Mesenchymal stem cell (in vitro differentiated cells and primary cell): Measurements from ENCODE around the gene MTG1.

Source experiments
- DNase-seq: peaks from one replicate; pipeline ENCODE4 v3.0.0-alpha.2; 2013
- H2AFZ ChIP-seq: one replicate; pipeline ENCODE4 v1.6.1; 2013; ENCODE audit warnings: low read depth, mild to moderate bottlenecking, control low read depth, inconsistent platforms, low read length, moderate library complexity
- H2AK5ac ChIP-seq: 2 replicates; pipeline ENCODE4 v1.6.1; 2013; ENCODE audit warnings: low read length, moderate library complexity, mild to moderate bottlenecking, inconsistent platforms; ENCODE audit not compliant: severe bottlenecking
- H2BK120ac ChIP-seq: one replicate; pipeline ENCODE4 v1.6.1; 2013; ENCODE audit warnings: low read depth, mild to moderate bottlenecking, inconsistent platforms, low read length, moderate library complexity
- H2BK12ac ChIP-seq, 2 experiments: one replicate each; pipeline ENCODE4 v1.6.1; 2013; ENCODE audit warnings: inconsistent platforms in 2 of 2, low read length in 2 of 2, mild to moderate bottlenecking in 2 of 2, moderate library complexity in 2 of 2, control low read depth in 1 of 2
- H2BK15ac ChIP-seq: one replicate; pipeline ENCODE4 v1.6.1; 2013; ENCODE audit warnings: mild to moderate bottlenecking, low read depth, inconsistent platforms; ENCODE audit not compliant: poor library complexity, severe bottlenecking
- H2BK5ac ChIP-seq: 2 replicates; pipeline ENCODE4 v1.6.1; 2013; ENCODE audit warnings: low read depth, mild to moderate bottlenecking, low read length, control low read depth, inconsistent platforms; ENCODE audit not compliant: poor library complexity, severe bottlenecking
- H3K14ac ChIP-seq, 2 experiments: one replicate each; pipeline ENCODE4 v1.6.1; 2013; ENCODE audit warnings: inconsistent platforms in 2 of 2, low read length in 2 of 2, control low read depth in 1 of 2, mild to moderate bottlenecking in 1 of 2, moderate library complexity in 1 of 2
- H3K18ac ChIP-seq, 2 experiments: one replicate each; pipeline ENCODE4 v1.6.1; 2013; ENCODE audit warnings: inconsistent platforms in 2 of 2, low read length in 2 of 2, control low read depth in 1 of 2, low read depth in 1 of 2, mild to moderate bottlenecking in 1 of 2
- H3K23ac ChIP-seq, 2 experiments: one replicate each; pipeline ENCODE4 v1.6.1; 2013; ENCODE audit warnings: inconsistent platforms in 2 of 2, low read length in 2 of 2, mild to moderate bottlenecking in 2 of 2, moderate library complexity in 2 of 2, control low read depth in 1 of 2
- H3K27ac ChIP-seq: 2 replicates; pipeline ENCODE4 v1.5.1; 2013; ENCODE audit warnings: mild to moderate bottlenecking, moderate library complexity, low read length, control low read depth, inconsistent platforms; ENCODE audit not compliant: poor library complexity, severe bottlenecking
- H3K27me3 ChIP-seq, 2 experiments: 2 replicates each; pipeline versions ENCODE4 v1.6.1 to v1.7.0; 2013; ENCODE audit warnings: low read length in 2 of 2, mild to moderate bottlenecking in 2 of 2, moderate library complexity in 2 of 2, control low read depth in 1 of 2, inconsistent platforms in 1 of 2; ENCODE audit not compliant: control insufficient read depth in 1 of 2, insufficient read depth in 1 of 2
- H3K36me3 ChIP-seq, 2 experiments: 2 replicates each; pipeline versions ENCODE4 v1.6.1 to v1.7.0; 2013; ENCODE audit warnings: low read length in 2 of 2, control low read depth in 1 of 2, inconsistent platforms in 1 of 2, low read depth in 1 of 2, mild to moderate bottlenecking in 1 of 2; ENCODE audit not compliant: insufficient read depth in 2 of 2, control insufficient read depth in 1 of 2
- H3K4ac ChIP-seq, 2 experiments: one replicate each; pipeline ENCODE4 v1.6.1; 2013; ENCODE audit warnings: inconsistent platforms in 2 of 2, low read length in 2 of 2, mild to moderate bottlenecking in 2 of 2, moderate library complexity in 2 of 2, control low read depth in 1 of 2, low read depth in 1 of 2
- H3K4me1 ChIP-seq: 2 replicates; pipeline ENCODE4 v1.6.1; 2013; ENCODE audit warnings: low read depth, low read length, control low read depth; ENCODE audit not compliant: control insufficient read depth, insufficient read depth
- H3K4me2 ChIP-seq: 2 replicates; pipeline ENCODE4 v1.6.1; 2013; ENCODE audit warnings: low read length, mild to moderate bottlenecking, inconsistent platforms; ENCODE audit not compliant: poor library complexity, severe bottlenecking
- H3K4me3 ChIP-seq, 2 experiments: 2 replicates each; pipeline versions ENCODE4 v1.5.1 to v1.7.0; 2013; ENCODE audit warnings: low read length in 2 of 2, mild to moderate bottlenecking in 2 of 2, control low read depth in 1 of 2, low read depth in 1 of 2; ENCODE audit not compliant: insufficient read depth in 1 of 2
- H3K79me1 ChIP-seq: replicated peaks from 2 replicates; pipeline ENCODE4 v1.6.1; 2013; ENCODE audit warnings: mild to moderate bottlenecking, control low read depth, low read length, inconsistent platforms; ENCODE audit not compliant: poor library complexity, severe bottlenecking
- H3K9ac ChIP-seq: 2 replicates; pipeline ENCODE4 v1.7.0; 2013; ENCODE audit warnings: mild to moderate bottlenecking, low read length, moderate library complexity
- H3K9me3 ChIP-seq: 2 replicates; pipeline ENCODE4 v1.7.0; 2013; ENCODE audit warnings: mild to moderate bottlenecking, low read length; ENCODE audit not compliant: control insufficient read depth
- H4K8ac ChIP-seq: one replicate; pipeline ENCODE4 v1.6.1; 2013; ENCODE audit warnings: inconsistent platforms, mild to moderate bottlenecking, low read length, moderate library complexity
- H4K91ac ChIP-seq: one replicate; pipeline ENCODE4 v1.6.1; 2013; ENCODE audit warnings: mild to moderate bottlenecking, low read length, inconsistent platforms
- whole genome bisulfite sequencing: methylation state at CpG from one replicate; pipeline ENCODE4 v1.1.7; 2013; ENCODE audit warnings: mixed read lengths; 5-methylcytosine and 5-hydroxymethylcytosine counted together

MTG1 gene

DNA sequence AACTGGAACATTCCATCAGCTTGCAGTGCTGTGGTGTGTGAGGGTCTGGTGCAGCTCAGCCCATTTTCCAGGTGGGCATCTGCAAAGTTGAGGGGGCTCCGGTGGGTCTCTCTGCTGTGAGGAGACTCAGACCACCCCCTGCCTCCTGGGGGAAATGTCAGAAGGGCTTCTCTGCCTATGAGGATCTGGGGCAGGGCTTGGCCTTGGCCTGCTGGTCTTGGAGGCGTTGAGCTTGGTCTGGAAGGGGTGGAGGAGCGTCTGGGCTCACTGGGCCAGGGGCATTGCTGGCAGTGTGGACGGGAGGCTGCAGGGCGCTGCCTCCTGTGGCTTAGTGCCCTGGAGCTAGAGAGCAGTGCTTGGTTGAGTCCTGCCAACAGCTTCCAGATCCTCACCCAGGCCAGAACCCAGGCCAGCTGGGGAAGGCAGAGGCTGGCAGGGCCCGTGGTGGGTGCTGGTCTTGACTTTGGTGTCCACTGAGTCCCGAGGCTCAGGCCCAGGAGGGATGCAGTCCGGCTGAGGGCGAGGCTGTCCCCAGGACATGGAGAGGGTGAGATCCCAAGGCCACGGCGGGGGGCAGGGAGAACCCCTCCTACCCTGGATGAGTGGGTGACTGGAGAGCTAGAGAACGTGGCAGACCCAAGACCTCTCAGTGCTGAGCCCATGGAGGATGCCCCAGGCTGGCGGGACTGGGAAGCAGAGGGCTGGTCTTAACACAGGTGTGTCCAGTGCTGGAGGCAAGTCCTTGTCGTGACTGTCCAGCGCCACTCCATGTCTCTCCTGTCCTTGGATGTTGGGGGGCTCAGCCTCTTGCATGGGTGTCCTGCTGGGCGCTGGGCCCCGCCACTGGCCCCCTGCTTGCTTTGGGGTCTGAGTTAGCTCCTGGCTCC is 27.6 kb downstream of the MTG1 start:
- Histone ChIP-seq H2AFZ (no peak overlapping the region), H2BK15ac (no peak overlapping the region), H3K9me3 (no peaks in the 10 kb centered on the region), H3K27ac (no peak overlapping the region), H3K27me3 (peaks cover 0 to 4% of the 10 kb centered on the region in 2 experiments), H3K36me3 (peaks cover 36 to 51% of the 10 kb centered on the region in 2 experiments), H3K9ac (no peak overlapping the region), H3K4me1 (peaks cover 20% of the 10 kb centered on the region), H2BK120ac (no peak overlapping the region), H3K4ac (no peak overlapping the region), H2AK5ac (no peak overlapping the region), H3K14ac (no peak overlapping the region), H2BK5ac (no peak overlapping the region), H4K91ac (peak overlapping the region; percentile 11), H4K8ac (no peak overlapping the region), H3K18ac (no peak overlapping the region), H2BK12ac (no peak overlapping the region), H3K4me2 (no peak overlapping the region), H3K4me3 (no peak overlapping the region), H3K79me1 (peaks cover 26% of the 10 kb centered on the region), H3K23ac (no peak overlapping the region)
- 95% methylated on average over 16 of the region's 17 CpGs for WGBS
- DNase-seq, result no peak

DNA sequence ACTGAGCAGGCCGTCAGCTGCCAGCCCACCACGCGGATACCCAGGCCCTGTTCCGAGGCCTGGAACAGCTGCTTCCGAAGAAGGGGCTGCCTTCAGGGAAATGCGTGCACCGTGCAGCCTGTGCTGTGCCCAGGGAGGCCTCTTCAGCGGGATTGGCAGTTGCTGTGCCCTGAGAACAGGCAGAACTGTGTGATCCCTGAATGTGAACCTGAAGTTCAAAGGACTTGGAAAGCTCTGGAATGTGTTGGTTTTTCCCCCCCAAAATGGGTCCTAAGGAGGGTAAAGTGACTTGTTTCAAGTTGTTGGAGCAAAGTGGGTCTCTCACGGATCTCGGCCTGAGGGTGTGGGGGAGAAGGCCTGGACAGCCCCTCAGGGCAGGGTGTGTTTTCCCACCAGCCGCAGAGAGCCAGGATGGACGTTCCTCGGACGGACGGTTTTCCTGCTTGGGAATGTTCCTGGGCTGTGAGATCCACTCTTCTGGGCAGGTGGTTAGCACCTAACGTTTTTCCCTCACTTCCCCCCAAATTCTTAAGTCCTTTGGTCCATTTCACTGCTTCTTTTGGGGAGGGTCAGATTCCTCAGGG is 28.4 kb downstream of the MTG1 start:
- WGBS, result 84% methylated on average over 16 of the region's 16 CpGs
- Histone ChIP-seq H3K18ac (no peak overlapping the region), H3K4me3 (no peak overlapping the region), H3K23ac (no peak overlapping the region), H3K4me2 (no peak overlapping the region), H2AK5ac (no peak overlapping the region), H2AFZ (no peak overlapping the region), H2BK120ac (no peak overlapping the region), H3K9me3 (no peaks in the 10 kb centered on the region), H4K8ac (no peak overlapping the region), H3K36me3 (peaks cover 36 to 51% of the 10 kb centered on the region in 2 experiments), H2BK5ac (no peak overlapping the region), H3K9ac (no peak overlapping the region), H3K4me1 (peaks cover 20% of the 10 kb centered on the region), H3K79me1 (peaks cover 26% of the 10 kb centered on the region), H2BK12ac (no peak overlapping the region), H4K91ac (no peak overlapping the region), H3K27me3 (peaks cover 0 to 4% of the 10 kb centered on the region in 2 experiments), H3K27ac (no peak overlapping the region), H3K4ac (no peak overlapping the region), H3K14ac (no peak overlapping the region), H2BK15ac (no peak overlapping the region)
- DNase-seq, result no peak

DNA sequence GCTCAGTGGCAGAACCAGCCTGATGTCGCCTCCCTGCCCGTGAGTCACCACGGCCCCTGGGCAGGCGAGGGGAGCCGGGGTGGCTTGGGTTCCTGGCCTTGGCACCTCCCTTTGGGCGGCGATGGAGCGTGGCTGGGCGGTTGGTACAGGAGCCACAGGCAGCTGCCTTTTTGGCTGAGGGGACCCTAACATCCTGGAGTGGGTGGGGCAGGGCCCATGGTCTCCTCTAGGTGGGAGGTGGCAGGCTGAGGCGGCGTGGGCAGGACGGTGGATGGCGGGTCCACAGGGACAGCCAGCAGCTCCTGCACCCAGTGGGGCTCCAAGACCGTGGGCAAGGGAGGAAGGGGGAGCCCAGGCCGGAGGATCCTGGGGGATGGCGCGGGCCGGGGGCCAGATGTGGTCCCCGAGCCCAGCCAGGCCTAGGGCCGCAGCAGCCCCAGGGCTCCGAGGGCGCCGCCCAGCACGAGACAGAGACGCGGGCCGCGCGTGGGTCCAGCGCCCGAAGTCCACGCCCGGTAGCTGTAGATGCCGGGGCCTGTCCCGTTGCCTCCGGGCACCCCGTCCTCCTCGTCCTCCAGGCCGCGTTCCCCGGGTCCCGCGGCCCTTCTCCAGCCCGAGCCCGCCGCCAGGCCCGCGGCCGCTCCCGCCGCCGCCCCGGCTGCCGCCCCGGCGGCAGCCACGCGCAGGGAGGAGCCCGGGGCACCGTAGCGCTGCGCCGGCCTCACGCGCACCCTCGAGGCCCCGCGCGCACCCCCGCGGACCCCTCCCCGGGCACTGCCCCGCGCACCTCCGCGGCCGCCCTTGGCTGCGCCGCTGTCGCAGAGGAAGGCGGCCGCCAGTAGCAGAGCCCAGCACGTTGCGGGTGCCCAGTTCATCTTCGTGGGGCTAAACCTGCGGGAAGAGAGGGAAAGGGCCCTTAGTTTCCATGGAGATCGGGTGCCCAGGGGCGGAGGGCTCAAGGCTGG is 29.1 kb downstream of the MTG1 start:
- Histone ChIP-seq H3K27me3 (peaks cover 0 to 4% of the 10 kb centered on the region in 2 experiments), H3K4me1 (peaks cover 20% of the 10 kb centered on the region), H3K4me2 (peak overlapping the region; percentile 27), H3K14ac (no peak overlapping the region), H3K9me3 (no peaks in the 10 kb centered on the region), H2AFZ (no peak overlapping the region), H2BK120ac (no peak overlapping the region), H3K4me3 (no peak overlapping the region), H2AK5ac (no peak overlapping the region), H2BK5ac (no peak overlapping the region), H2BK15ac (no peak overlapping the region), H3K36me3 (peaks cover 32 to 48% of the 10 kb centered on the region in 2 experiments), H3K18ac (no peak overlapping the region), H2BK12ac (no peak overlapping the region), H4K91ac (no peak overlapping the region), H4K8ac (no peak overlapping the region), H3K23ac (no peak overlapping the region), H3K79me1 (peaks cover 25% of the 10 kb centered on the region), H3K27ac (no peak overlapping the region), H3K9ac (no peak overlapping the region), H3K4ac (no peak overlapping the region)
- WGBS, result 29% methylated on average over 78 of the region's 88 CpGs
- no peak for DNase-seq
